Upper lobe of right lung (tissue), 1 donor: ENCODE data around the gene MME. TPM values are rescaled to one million over a fixed set of nuclear protein-coding genes. Genes with fewer than 3 reads are reported as not detected.

Experiments
- ATAC-seq: fragments of 200-7000 bp; cut with Tn5 transposase; one replicate; pipeline ENCODE4 v1.9.1; 2020; ENCODE audit warnings: mild to moderate bottlenecking, moderate library complexity
- DNase-seq: peaks from one replicate; pipeline ENCODE4 v3.0.0-alpha.2; 2020
- H3K27ac ChIP-seq: fragments of 200-600 bp; one replicate; pipeline ENCODE4 v1.8.0; 2022
- H3K27me3 ChIP-seq: fragments of 200-600 bp; one replicate; pipeline ENCODE4 v1.8.0; 2022; ENCODE audit warnings: mild to moderate bottlenecking
- H3K36me3 ChIP-seq: fragments of 200-600 bp; one replicate; pipeline ENCODE4 v1.8.0; 2022
- H3K4me1 ChIP-seq: fragments of 200-600 bp; one replicate; pipeline ENCODE4 v1.8.0; 2022
- H3K4me3 ChIP-seq: fragments of 200-600 bp; one replicate; pipeline ENCODE4 v1.8.0; 2022; ENCODE audit warnings: mild to moderate bottlenecking
- H3K9me3 ChIP-seq: fragments of 200-600 bp; one replicate; pipeline ENCODE4 v1.8.0; 2022
- CTCF ChIP-seq: fragments of 200-600 bp; IDR thresholded peaks from one replicate; pipeline ENCODE4 v1.8.0; 2022; ENCODE audit warnings: antibody characterized with exemption
- intact Hi-C: fragments of 100-400 bp; cut with DNase I; formaldehyde crosslinking; loops from one replicate; pipeline ENCODE4 v1.11.0; 2022
- total RNA-seq: library from RNA; stranded (reverse); fragmentation: NEBNext Ultra II Directional; extraction: Animal tissue kit (Norgen Biotek cat#: 25700); gene quantifications from one replicate; pipeline ENCODE4 v1.2.1, GENCODE V29; 2021
- donor health status: DM: no; HTN: yes; CAD: no; lungs with severe emphysema.

MME gene
- total RNA-seq, 1 donor from 2014 or later, result 79.1 TPM

GRCh38 chr3:155083313-155083905 lies 3.3 kb downstream of the MME start:
- no peak overlapping the region for H3K4me3 ChIP-seq
- H3K9me3 ChIP-seq, result no peaks in the 10 kb centered on the region

GRCh38 chr3:155084567-155084966 lies 4.4 kb downstream of the MME start:
- no peak overlapping the region for H3K4me3 ChIP-seq
- intact Hi-C loops, result no loop called here
- no peak for DNase-seq

More at GRCh38 chr3:155083313-155083905, 3.3 kb downstream of the MME start:
- DNase-seq (no peak), ATAC-seq (no peak)
- intact Hi-C loops, result no loop called here
- TF ChIP-seq CTCF, result no peak
- no peaks in the 10 kb centered on the region for H3K36me3 ChIP-seq
- peaks cover 17% of the 10 kb centered on the region for H3K27me3 ChIP-seq
- H3K27ac ChIP-seq, result no peak overlapping the region
- H3K4me1 ChIP-seq, result no peaks in the 10 kb centered on the region

GRCh38 chr3:155086051-155086450 lies 5.9 kb downstream of the MME start:
- H3K27ac ChIP-seq, result no peak overlapping the region
- H3K9me3 ChIP-seq, result no peaks in the 10 kb centered on the region
- no peaks in the 10 kb centered on the region for H3K36me3 ChIP-seq
- intact Hi-C loops, result no loop called here
- DNase-seq (no peak), ATAC-seq (no peak)
- H3K4me1 ChIP-seq, result no peaks in the 10 kb centered on the region
- TF ChIP-seq CTCF, result no peak
- H3K27me3 ChIP-seq, result peaks cover 2% of the 10 kb centered on the region
- H3K4me3 ChIP-seq, result no peak overlapping the region

More at GRCh38 chr3:155084567-155084966, 4.4 kb downstream of the MME start:
- H3K27ac ChIP-seq, result no peak overlapping the region
- H3K9me3 ChIP-seq, result no peaks in the 10 kb centered on the region
- TF ChIP-seq CTCF, result no peak
- no peaks in the 10 kb centered on the region for H3K36me3 ChIP-seq
- ATAC-seq, result no peak
- H3K27me3 ChIP-seq, result peaks cover 17% of the 10 kb centered on the region
- H3K4me1 ChIP-seq, result no peaks in the 10 kb centered on the region

GRCh38 chr3:155088706-155089345 lies 8.7 kb downstream of the MME start:
- no peak overlapping the region for H3K4me3 ChIP-seq
- no peaks in the 10 kb centered on the region for H3K9me3 ChIP-seq
- no peaks in the 10 kb centered on the region for H3K36me3 ChIP-seq
- TF ChIP-seq CTCF, result no peak
- H3K27me3 ChIP-seq, result no peaks in the 10 kb centered on the region
- ATAC-seq, result no peak
- intact Hi-C loops, result no loop called here
- no peak for DNase-seq
- H3K4me1 ChIP-seq, result no peaks in the 10 kb centered on the region
- no peak overlapping the region for H3K27ac ChIP-seq

- Histone ChIP-seq H3K27ac (no peak overlapping the region), H3K4me3 (no peak overlapping the region), H3K36me3 (no peaks in the 10 kb centered on the region), H3K4me1 (no peaks in the 10 kb centered on the region), H3K9me3 (no peaks in the 10 kb centered on the region), H3K27me3 (no peaks in the 10 kb centered on the region)
- DNase-seq (no peak), ATAC-seq (no peak)
- no peak for TF ChIP-seq CTCF
- intact Hi-C loops, result no loop called here
Observed at GRCh38 chr3:155089495-155089894, 9.4 kb downstream of the MME start.
